GM19324 (cell line): ENCODE measurements around the gene KCNJ4.

Experiments used
- ATAC-seq: cut with Tn5 transposase; IDR thresholded peaks from one replicate; pipeline ENCODE4 v1.9.1; 2021; ENCODE audit warnings: mild to moderate bottlenecking, moderate library complexity; ENCODE audit not compliant: unreplicated experiment, low FRiP score

KCNJ4 gene

GRCh38 chr22:38454353-38455075 is 485 bp downstream of the KCNJ4 start:
- no peak for ATAC-seq

- ATAC-seq, result no peak
These were observed 1.0 kb downstream of the KCNJ4 start for GRCh38 chr22:38453996-38454352.

- no peak for ATAC-seq
These were observed 1.8 kb downstream of the KCNJ4 start for GRCh38 chr22:38453066-38453672.

GRCh38 chr22:38452373-38453065 is 2.5 kb downstream of the KCNJ4 start:
- ATAC-seq, result no peak

- ATAC-seq, result no peak
These were observed 3.1 kb downstream of the KCNJ4 start for GRCh38 chr22:38451864-38452263.

- no peak for ATAC-seq
These were observed 3.6 kb downstream of the KCNJ4 start for GRCh38 chr22:38451404-38451803.

GRCh38 chr22:38450234-38450797 is 4.7 kb downstream of the KCNJ4 start:
- no peak for ATAC-seq

GRCh38 chr22:38449776-38450175 is 5.2 kb downstream of the KCNJ4 start:
- ATAC-seq, result no peak

- no peak for ATAC-seq
These were observed 5.9 kb downstream of the KCNJ4 start for GRCh38 chr22:38448945-38449745.

- ATAC-seq, result no peak
These were observed 8.9 kb downstream of the KCNJ4 start for GRCh38 chr22:38446018-38446601.

- ATAC-seq, result no peak
These were observed 10.2 kb downstream of the KCNJ4 start for GRCh38 chr22:38444783-38445182.

GRCh38 chr22:38443628-38444521 is 11.1 kb downstream of the KCNJ4 start:
- no peak for ATAC-seq

GRCh38 chr22:38442967-38443627 is 11.9 kb downstream of the KCNJ4 start:
- ATAC-seq, result no peak

- no peak for ATAC-seq
These were observed 13.2 kb downstream of the KCNJ4 start for GRCh38 chr22:38441620-38442287.

- ATAC-seq, result no peak
These were observed 14.2 kb downstream of the KCNJ4 start for GRCh38 chr22:38440747-38441350.

- no peak for ATAC-seq
These were observed 17.6 kb downstream of the KCNJ4 start for GRCh38 chr22:38437416-38437815.

GRCh38 chr22:38436629-38437395 is 18.2 kb downstream of the KCNJ4 start:
- ATAC-seq, result no peak
